ENCODE data around the gene ATP11B. TPM values are rescaled to one million over a fixed set of nuclear protein-coding genes. Genes with fewer than 3 reads are reported as not detected.

The ATP11B gene
- total RNA-seq, 2 donors from 2014 or later: 30.1 to 125 TPM

GRCh38 chr3:182962166-182962565, 168.9 kb downstream of the ATP11B start:
- peak in 2 of 4 donors; percentile 22 to 39 for DNase-seq
- Histone ChIP-seq H3K36me3 (replicated peaks in 1 of 2; ENCODE audit: insufficient read depth in 1 of 2, low read depth in 2 of 2) (no peaks in the 10 kb centered on the region), H3K27me3 (no peaks in the 10 kb centered on the region), H3K4me1 (peaks cover 16% of the 10 kb centered on the region), H3K27ac (peak overlapping the region in 2 of 4 donors; percentile 2 to 9), H3K9me3 (no peaks in the 10 kb centered on the region), H3K4me3 (no peak overlapping the region)
- peak; percentile 58 for ATAC-seq
- TF ChIP-seq POLR2A (IDR thresholded peaks at IDR 0.05) (no peak), CTCF (IDR thresholded peaks at IDR 0.05) (no peak)
- intact Hi-C loops (cut with DNase I): no loop called here

GRCh38 chr3:182964179-182964578, 170.9 kb downstream of the ATP11B start:
- TF ChIP-seq CTCF (IDR thresholded peaks at IDR 0.05) (no peak), POLR2A (IDR thresholded peaks at IDR 0.05) (no peak)
- no peak overlapping the region for H3K27ac ChIP-seq
- H3K4me3 ChIP-seq: no peak overlapping the region
- peaks cover 26% of the 10 kb centered on the region for H3K4me1 ChIP-seq
- 62 to 72% methylated on average over 1 of the region's 1 CpG for WGBS, 2 donors
- no peaks in the 10 kb centered on the region for H3K9me3 ChIP-seq
- H3K27me3 ChIP-seq: no peaks in the 10 kb centered on the region
- no peaks in the 10 kb centered on the region for H3K36me3 ChIP-seq (replicated peaks in 1 of 2; ENCODE audit: insufficient read depth in 1 of 2, low read depth in 2 of 2)
- no peak for ATAC-seq
- DNase-seq: no peak
- intact Hi-C loops (cut with DNase I): no loop called here

DNA sequence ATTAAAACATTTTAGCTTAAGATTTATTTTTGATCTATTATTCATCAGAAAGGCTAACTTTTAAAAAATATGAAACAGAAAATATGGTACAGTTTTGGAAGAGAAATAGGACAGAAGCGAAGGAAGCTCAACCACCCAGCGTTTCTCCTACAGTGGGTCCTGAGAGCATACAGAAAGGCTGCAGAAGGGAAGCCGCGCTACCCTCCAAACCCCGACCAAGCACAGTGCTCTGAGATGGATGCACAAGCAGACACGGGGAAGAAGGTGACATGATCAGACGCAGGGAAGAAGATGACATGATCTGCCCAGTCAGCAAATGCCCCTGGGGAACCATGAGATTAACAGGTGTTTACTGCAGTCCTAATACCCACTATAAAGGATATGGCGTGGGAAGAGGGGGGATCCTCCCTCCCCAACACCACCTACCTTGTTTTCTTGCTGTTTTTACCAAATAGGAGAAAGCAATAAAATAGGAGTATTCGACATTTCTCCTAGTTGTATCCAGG, 172.6 kb downstream of the ATP11B start:
- H3K4me3 ChIP-seq: no peak overlapping the region
- no peak overlapping the region for H3K27ac ChIP-seq
- no peak for TF ChIP-seq POLR2A (IDR thresholded peaks at IDR 0.05)
- no peak for TF ChIP-seq CTCF (IDR thresholded peaks at IDR 0.05)
- H3K27me3 ChIP-seq: no peaks in the 10 kb centered on the region
- intact Hi-C loops (cut with DNase I): no loop called here
- H3K36me3 ChIP-seq (replicated peaks in 1 of 2; ENCODE audit: insufficient read depth in 1 of 2, low read depth in 2 of 2): no peaks in the 10 kb centered on the region
- WGBS, 2 donors: 89 to 92% methylated on average over 9 of the region's 9 CpGs
- ATAC-seq (no peak), DNase-seq (no peak)
- H3K4me1 ChIP-seq: peaks cover 31% of the 10 kb centered on the region
- no peaks in the 10 kb centered on the region for H3K9me3 ChIP-seq

GRCh38 chr3:182967218-182968204, 174.2 kb downstream of the ATP11B start:
- Histone ChIP-seq H3K4me1 (peaks cover 20% of the 10 kb centered on the region), H3K4me3 (no peak overlapping the region), H3K27ac (no peak overlapping the region), H3K27me3 (no peaks in the 10 kb centered on the region), H3K9me3 (no peaks in the 10 kb centered on the region), H3K36me3 (replicated peaks in 1 of 2; ENCODE audit: insufficient read depth in 1 of 2, low read depth in 2 of 2) (no peaks in the 10 kb centered on the region)
- 77 to 82% methylated on average over 6 of the region's 6 CpGs for WGBS, 2 donors
- intact Hi-C loops (cut with DNase I): no loop called here
- ATAC-seq (no peak), DNase-seq (no peak)
- TF ChIP-seq POLR2A (IDR thresholded peaks at IDR 0.05): no peak
- no peak for TF ChIP-seq CTCF (IDR thresholded peaks at IDR 0.05)

Measured in body of pancreas (tissue), 4 donors.